Frontal cortex (tissue), 4 donors: ENCODE measurements around the gene GPR50. TPM values are rescaled to one million over a fixed set of nuclear protein-coding genes. Genes with fewer than 3 reads are reported as not detected.

Source experiments
- DNase-seq, 2 donors: peaks; one replicate each; pipeline ENCODE4 v3.0.0; 2012; ENCODE audit warnings: low spot score in 2 of 2
- FAIRE-seq: peaks from 2 replicates; lab custom pipeline; 2012; peaks lifted over from hg19 to GRCh38; lab: Jason Lieb, UNC
- small RNA-seq: library from RNA; depleted of rRNA; stranded (forward); fragments of <200 nt; gene quantifications from one replicate; pipeline ENCODE3, GENCODE V24; 2014
- total RNA-seq: library from RNA; depleted of rRNA; stranded (reverse); fragments of >200 nt; gene quantifications from one replicate; pipeline ENCODE4 v1.2.3, GENCODE V29; 2014
- donor health status: control.
- donor health status: control.
- donor health status: control.

The GPR50 gene
- total RNA-seq, 1 donor from 2014 or later, result not detected

GRCh38 chrX:151225843-151226242 is 49.5 kb downstream of the GPR50 start:
- FAIRE-seq (no peak), DNase-seq (no peak)

GRCh38 chrX:151226941-151227340 is 50.6 kb downstream of the GPR50 start:
- DNase-seq (no peak), FAIRE-seq (no peak)

GRCh38 chrX:151227627-151228026 is 51.2 kb downstream of the GPR50 start:
- FAIRE-seq (no peak), DNase-seq (no peak)

GRCh38 chrX:151228935-151229334 is 52.6 kb downstream of the GPR50 start:
- DNase-seq (no peak), FAIRE-seq (no peak)

Small RNA genes lying within 50 kb of the gene (small RNA-seq; reads per million reads assigned to genes)
- not detected for gene MIR4330

Other genes with a start within 250 kb of the GPR50 start
- gene HMGB3, start 193.2 kb upstream of the GPR50 start, total RNA-seq, result 63.2 TPM
- 183 TPM for gene VMA21, start 220.6 kb downstream of the GPR50 start, total RNA-seq